Measurements from ENCODE around the gene ELK3. TPM values are rescaled to one million over a fixed set of nuclear protein-coding genes. Genes with fewer than 3 reads are reported as not detected.

The ELK3 gene
- total and polyA plus RNA-seq, 2 of the 13 experiments (the other 11 are each of a cell fraction or from before 2014, with no cell fraction given): 2.9 to 3.2 TPM

GRCh38 chr12:96195845-96196451, 1.8 kb downstream of the ELK3 start (continued):
- TF ChIP-seq NFE2L2 (IDR thresholded peaks at IDR 0.05; ENCODE audit: low read length) (no peak), HDAC2 (CRISPR knock-in tag; IDR thresholded peaks at IDR 0.05) (no peak), MAX (IDR thresholded peaks at IDR 0.05) (no peak)

- H3K27ac ChIP-seq (ENCODE audit: extremely low read length, insufficient read depth, low read length): no peak overlapping the region
- H3K36me3 ChIP-seq (replicated peaks in 1 of 2; ENCODE audit: control insufficient read depth in 1 of 2, insufficient read depth in 2 of 2, low read length in 2 of 2): no peaks in the 10 kb centered on the region
- H3K79me2 ChIP-seq (ENCODE audit: insufficient read depth, low read length): no peaks in the 10 kb centered on the region
- 93% methylated on average over 6 of the region's 6 CpGs for WGBS (ENCODE audit: low lambda C conversion rate)
- BruUV-seq (replicated peaks): no TSS peak
- intact Hi-C loops (cut with micrococcal nuclease; ENCODE audit: unreplicated experiment) (no loop called here), in situ Hi-C loops (cut with HindIII; ENCODE audit: extremely low pct_ligation_motif_present, low pct_unique_long_range_greater_than_20kb) (no loop called here)
- H2AFZ ChIP-seq (ENCODE audit: low read length): no peak overlapping the region
- H3K9me3 ChIP-seq (ENCODE audit: low read length): no peaks in the 10 kb centered on the region
- H3K9ac ChIP-seq (ENCODE audit: insufficient read depth, low read depth, low read length): no peak overlapping the region
- H3K4me3 ChIP-seq (replicated peaks in 1 of 3; ENCODE audit: insufficient read depth in 1 of 3, low read depth in 2 of 3, low read length in 3 of 3): no peak overlapping the region
- FAIRE-seq (no peak), DNase-seq (ENCODE audit: low spot score) (no peak), ATAC-seq (no peak)
- TF ChIP-seq GABPA (IDR thresholded peaks at IDR 0.05; ENCODE audit: low read depth, low read length): no peak
- no peak for TF ChIP-seq GABPA (CRISPR knock-in tag; IDR thresholded peaks at IDR 0.05; ENCODE audit: low read depth)
- no peak for TF ChIP-seq GATA4 (IDR thresholded peaks at IDR 0.05; ENCODE audit: borderline replicate concordance, low read depth)
- no peak for TF ChIP-seq REST (IDR thresholded peaks at IDR 0.05; ENCODE audit: borderline replicate concordance in 1 of 2, low read depth in 1 of 2, low read length in 2 of 2)
- no peak for TF ChIP-seq RFX1 (IDR thresholded peaks at IDR 0.05)
- no peak for TF ChIP-seq SNRNP70 (IDR thresholded peaks at IDR 0.05; ENCODE audit: low read depth, low read length)
- TF ChIP-seq ZFY (CRISPR knock-in tag; IDR thresholded peaks at IDR 0.05): no peak
- no peak for TF ChIP-seq ZNF572 (CRISPR knock-in tag; IDR thresholded peaks at IDR 0.05)
- no peak for TF ChIP-seq KDM6A (CRISPR knock-in tag; IDR thresholded peaks at IDR 0.05; ENCODE audit: low read depth)
- H3K4me1 ChIP-seq (ENCODE audit: insufficient read depth, low read length): peaks cover 22% of the 10 kb centered on the region
- no peaks in the 10 kb centered on the region; a peak in 1 of 5 replicates for H3K27me3 ChIP-seq (ENCODE audit: control insufficient read depth in 1 of 2, insufficient read depth in 2 of 2, low read length in 2 of 2)
- no peak overlapping the region for H3K4me2 ChIP-seq (ENCODE audit: low read depth, low read length)
- POLR2A ChIA-PET: no interaction called here
- CTCF ChIA-PET (ENCODE audit: low intra/inter-chr PET ratio, low total read pairs): no interaction called here
- H4K20me1 ChIP-seq (ENCODE audit: insufficient read depth, low read length): no peaks in the 10 kb centered on the region
Measured at GRCh38 chr12:96196781-96197180, 2.6 kb downstream of the ELK3 start.

Data from HepG2 (cell line).